Stimulated activated CD4-positive, alpha-beta T cell treated with anti-CD3 and anti-CD28 coated beads, Interleukin-15, amount 100 ng/mL, for 1 hour (primary cell): ENCODE measurements around the gene GAS2L1.

Experiments used
- DNase-seq, 2 donors: peaks; one replicate each; pipeline ENCODE4 v3.0.0-alpha.2; 2020; ENCODE audit warnings: low read depth in 1 of 2, low spot score in 1 of 2

The GAS2L1 gene

GRCh38 chr22:29275167-29275566, 31.3 kb upstream of the GAS2L1 start:
- DNase-seq = no peak

- no peak for DNase-seq
Observed at GRCh38 chr22:29275819-29276565, 30.5 kb upstream of the GAS2L1 start.

GRCh38 chr22:29277927-29278326, 28.5 kb upstream of the GAS2L1 start:
- DNase-seq = no peak

GRCh38 chr22:29284196-29284595, 22.3 kb upstream of the GAS2L1 start:
- DNase-seq = no peak

- no peak for DNase-seq
Observed at GRCh38 chr22:29288837-29289236, 17.6 kb upstream of the GAS2L1 start.

- DNase-seq = no peak
Observed at GRCh38 chr22:29290061-29290460, 16.4 kb upstream of the GAS2L1 start.

GRCh38 chr22:29291215-29291614, 15.2 kb upstream of the GAS2L1 start:
- DNase-seq = no peak

- DNase-seq = no peak
Observed at GRCh38 chr22:29292379-29292778, 14.1 kb upstream of the GAS2L1 start.

- DNase-seq = no peak
Observed at GRCh38 chr22:29298641-29299040, 7.8 kb upstream of the GAS2L1 start.

GRCh38 chr22:29299136-29299900, 7.1 kb upstream of the GAS2L1 start:
- DNase-seq = no peak

GRCh38 chr22:29300467-29300806, 6.0 kb upstream of the GAS2L1 start:
- DNase-seq = no peak

GRCh38 chr22:29300807-29301601, 5.4 kb upstream of the GAS2L1 start:
- no peak for DNase-seq

GRCh38 chr22:29301716-29302401, 4.6 kb upstream of the GAS2L1 start:
- no peak for DNase-seq

GRCh38 chr22:29302402-29302680, 4.1 kb upstream of the GAS2L1 start:
- no peak for DNase-seq

GRCh38 chr22:29302681-29303465, 3.6 kb upstream of the GAS2L1 start:
- no peak for DNase-seq

- no peak for DNase-seq
Observed at GRCh38 chr22:29305836-29306174, 645 bp upstream of the GAS2L1 start.

- peak in 1 of 2 donors; percentile 30 for DNase-seq
Observed at GRCh38 chr22:29306835-29307595, 565 bp downstream of the GAS2L1 start.

GRCh38 chr22:29307596-29308147, 1.2 kb downstream of the GAS2L1 start:
- no peak for DNase-seq

GRCh38 chr22:29308148-29308790, 1.8 kb downstream of the GAS2L1 start:
- no peak for DNase-seq
